AML-193 (cell line): ENCODE results near the gene CWC27.
"Not testable (repeated sequence)": the region's sequence is repeated elsewhere in the genome, so short reads cannot be mapped to it uniquely, and the experiment has no call there.

Experiments
- DNase-seq, 2 experiments: peaks; one replicate each; lab custom pipeline; 2025; lab: John Stamatoyannopoulos, UW

Gene CWC27

DNA sequence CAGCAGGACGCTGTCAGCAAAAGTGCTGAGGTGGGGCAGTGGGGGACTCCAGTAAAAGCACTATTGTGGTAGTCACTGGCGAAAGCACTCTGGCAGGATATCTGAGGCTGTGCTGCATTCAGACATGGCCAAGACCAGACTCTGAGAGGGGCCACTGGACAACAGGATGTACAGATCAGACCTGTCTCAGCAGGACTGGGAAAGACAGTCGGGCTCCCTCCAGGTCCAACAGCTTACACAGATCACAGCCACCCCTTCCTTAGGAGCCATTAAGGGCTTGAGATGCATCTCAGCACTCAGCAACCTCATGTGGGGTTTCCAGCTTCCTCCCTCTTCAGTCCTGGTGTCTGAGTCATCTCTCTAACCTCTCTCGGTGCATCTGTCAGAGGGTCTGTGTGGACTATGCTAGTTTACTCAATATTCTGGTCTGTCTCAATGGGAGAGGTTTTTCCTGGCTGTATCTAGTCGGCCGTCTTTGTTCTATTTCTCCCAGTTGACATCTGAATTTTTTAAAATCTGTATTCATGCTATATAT lies 154.5 kb downstream of the CWC27 start:
- DNase-seq = no peak

DNA sequence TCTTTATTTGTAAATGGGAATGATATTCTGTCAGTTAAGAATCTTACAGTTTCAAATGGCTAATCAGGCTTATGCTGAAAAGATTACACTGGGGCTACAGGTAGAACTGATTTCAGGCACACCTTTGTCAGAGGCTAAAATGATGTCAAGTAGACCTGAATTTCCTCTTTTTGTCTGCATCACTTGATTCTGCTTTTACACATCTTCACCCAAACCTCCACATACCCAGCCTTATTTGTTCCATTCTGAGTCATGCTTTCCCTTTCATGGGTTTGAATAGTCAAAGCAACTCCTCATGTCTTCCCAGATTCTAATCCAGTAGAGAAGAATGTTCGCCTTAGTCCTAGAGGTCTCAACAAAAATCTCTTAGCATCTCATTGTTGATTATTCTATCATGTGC lies 156.4 kb downstream of the CWC27 start:
- no peak for DNase-seq

DNA sequence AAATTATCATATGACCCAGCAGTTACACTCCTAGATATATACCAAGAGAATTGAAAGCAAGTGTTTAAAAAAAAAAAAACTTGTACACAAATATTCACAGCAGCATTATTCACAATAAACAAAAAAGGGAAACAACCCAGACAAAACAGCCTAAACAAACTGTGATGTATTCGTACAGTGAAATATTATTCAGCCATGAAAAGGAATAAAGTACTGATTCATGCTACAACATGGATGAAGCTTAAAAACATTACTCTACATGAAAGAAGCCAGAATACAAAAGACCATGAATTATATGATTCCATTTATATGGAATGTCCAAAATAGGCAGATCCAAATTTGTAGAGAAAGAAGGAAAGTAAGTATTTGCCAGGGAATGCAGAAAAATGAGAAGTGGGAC lies 161.1 kb downstream of the CWC27 start:
- DNase-seq = no peak

DNA sequence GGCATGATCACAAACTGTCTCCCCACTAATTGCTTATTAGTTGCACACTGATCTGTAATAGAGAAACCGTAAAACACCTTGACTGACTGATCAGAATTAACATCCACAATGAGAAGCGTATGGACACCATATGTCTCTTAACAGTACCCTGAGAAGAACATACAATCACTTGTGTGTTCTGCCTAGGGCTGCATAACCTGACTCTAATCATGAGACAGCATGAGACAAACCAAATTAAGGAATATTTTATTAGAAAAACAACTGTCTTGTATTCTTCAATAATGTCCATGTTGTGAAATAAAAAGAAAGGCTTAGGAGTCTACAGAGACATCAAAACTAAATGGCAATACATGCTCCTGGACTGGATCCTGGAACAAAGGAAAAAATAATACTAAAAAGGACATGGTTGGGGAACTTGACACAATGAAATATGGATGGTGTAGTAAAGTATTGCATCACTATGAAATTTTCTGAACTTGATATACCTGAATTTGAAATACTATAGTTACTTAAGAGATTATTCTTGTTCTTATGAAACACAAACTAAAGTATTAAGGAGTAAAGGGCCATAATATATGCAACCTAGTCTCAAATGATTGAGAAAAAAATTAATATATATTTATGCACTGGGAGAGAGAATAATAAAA lies 162.1 kb downstream of the CWC27 start:
- no peak for DNase-seq

DNA sequence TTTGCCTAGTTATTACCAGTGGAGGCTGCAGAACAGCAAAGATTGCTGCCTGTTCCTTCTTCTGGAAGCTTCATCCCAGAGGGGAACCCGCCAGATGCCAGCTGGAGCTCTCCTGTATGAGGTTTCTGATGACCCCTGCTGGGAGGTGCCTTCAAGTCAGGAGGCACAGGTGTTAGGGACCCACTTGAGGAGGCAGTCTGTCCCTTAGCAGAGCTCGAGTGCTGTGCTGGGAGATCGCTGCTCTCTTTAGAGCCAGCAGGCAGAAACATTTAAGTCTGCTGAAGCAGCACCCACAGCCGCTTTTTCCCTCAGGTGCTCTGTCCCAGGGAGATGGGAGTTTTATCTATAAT lies 170.7 kb downstream of the CWC27 start:
- DNase-seq = not testable (repeated sequence)

DNA sequence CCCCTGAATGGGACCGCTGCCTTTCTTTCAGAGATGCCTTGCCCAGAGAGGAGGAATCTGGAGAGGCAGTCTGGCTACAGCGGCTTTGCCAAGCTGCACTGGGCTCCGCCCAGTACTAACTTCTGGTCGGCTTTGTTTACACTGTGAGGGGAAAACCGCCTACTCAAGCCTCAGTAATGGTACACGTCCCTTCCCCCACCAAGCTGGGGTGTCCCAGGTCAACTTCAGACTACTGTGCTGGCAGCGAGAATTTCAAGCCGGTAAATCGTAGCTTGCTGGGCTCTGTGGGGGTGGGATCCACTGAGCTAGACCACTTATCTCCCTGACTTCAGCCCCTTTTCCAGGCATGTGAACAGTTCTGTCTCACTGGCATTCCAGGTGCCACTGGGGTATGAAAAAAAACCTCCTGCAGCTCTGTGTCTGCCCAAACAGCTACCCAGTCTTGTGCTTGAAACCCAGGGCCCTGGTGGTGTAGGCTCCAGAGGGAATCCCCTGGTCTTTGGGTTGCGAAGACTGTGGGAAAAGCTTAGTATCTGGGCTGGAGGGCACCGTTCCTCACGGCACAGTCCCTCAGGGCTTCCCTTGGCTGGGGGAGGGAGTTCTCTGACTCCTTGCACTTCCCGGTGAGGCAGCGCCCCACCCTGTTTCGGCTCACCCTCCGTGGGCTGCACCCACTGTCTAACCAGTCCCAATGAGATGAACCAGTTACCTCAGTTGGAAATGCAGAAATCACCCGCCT lies 171.2 kb downstream of the CWC27 start:
- no peak for DNase-seq

DNA sequence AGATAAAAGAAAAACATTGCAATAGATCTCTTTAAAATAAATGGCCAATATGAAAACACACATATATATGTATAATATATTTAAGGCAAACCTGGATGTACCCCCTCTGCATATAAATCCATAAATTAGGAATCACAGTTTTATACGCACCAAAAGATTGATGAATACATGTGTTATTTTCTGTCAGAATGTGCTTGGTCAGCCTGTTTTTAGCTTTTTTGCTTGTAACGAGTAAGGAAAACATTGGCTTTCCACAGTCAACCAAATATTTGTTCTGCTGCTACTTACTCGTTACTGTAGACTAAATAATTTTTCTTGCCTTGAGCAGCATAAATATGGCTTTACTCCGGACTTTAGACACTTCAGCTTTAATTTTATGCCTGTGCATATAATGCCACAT lies 173.7 kb downstream of the CWC27 start:
- no peak for DNase-seq

DNA sequence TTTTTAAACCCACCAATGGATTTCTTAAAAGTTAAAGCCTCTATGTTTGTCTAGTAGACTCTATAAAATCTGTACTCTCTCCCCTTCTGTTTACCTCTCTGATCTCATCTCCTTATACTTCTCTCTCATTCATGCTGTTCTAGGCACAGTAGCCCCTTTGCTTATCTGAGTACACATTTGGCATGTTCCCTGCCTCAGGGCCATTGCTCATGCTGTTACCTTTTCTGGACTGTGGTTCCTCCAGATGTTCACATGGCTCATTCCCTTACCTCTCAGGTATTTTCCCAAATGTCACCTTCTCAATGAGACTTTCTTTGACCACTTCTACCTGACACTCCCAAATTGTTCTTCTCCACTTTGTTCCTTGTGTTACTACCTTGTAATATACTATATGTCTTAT lies 176.1 kb downstream of the CWC27 start:
- DNase-seq = no peak

DNA sequence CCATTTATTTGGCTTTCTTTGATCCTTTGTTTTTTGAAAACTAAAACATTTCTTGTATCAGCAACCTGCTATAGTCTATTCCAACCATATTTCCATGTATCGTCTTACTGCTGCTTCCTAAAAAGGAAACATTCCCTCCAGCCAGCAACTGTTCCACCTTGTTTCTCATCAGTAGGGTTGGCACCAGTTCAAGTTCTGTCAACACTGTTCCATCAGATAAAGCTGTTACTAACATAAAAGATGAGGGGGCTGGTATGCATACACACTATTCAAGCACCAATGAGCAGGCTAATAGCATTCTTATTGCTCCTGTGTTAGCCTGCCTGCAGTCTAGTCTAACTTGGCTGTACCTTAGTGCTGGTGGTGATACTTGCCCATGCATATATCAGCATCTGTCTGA lies 178.3 kb downstream of the CWC27 start:
- DNase-seq = no peak

DNA sequence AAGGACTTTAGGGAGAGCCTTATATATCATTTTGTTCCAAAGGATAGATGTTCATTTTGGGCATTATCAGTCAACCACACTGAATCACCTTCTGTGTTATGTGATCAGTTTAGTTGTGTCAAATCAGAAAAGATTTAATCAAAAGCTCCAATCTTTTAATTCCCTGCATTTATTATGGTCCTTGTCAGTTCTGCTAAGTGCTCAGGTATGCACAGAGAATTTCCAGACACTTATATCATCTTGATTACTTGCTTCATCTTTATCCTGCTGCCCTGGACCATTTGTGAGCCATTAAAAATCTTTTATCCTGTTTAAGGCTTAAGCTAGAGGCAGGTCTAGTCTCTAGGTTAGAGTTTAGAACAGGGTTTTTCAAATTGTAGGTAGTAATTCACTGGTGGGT lies 179.1 kb downstream of the CWC27 start:
- no peak for DNase-seq

DNA sequence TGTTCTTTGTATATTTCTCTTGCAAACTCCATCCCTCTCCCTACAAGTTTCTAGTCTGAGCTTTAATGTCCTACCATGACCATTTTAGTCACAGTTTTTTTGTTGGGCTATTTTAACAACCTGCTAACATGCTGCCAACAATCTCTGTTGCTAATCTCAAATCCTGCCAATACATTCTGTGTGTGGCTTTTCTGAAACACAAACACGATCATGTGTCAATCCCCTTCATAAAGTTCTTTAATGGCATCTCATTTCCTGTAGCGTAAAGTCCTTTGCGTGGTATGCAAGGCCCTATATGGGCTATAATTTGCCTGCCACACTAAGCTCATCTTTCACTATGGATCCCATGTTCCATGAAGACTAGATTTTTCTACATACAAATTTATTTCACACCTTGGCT lies 180.6 kb downstream of the CWC27 start:
- no peak for DNase-seq

DNA sequence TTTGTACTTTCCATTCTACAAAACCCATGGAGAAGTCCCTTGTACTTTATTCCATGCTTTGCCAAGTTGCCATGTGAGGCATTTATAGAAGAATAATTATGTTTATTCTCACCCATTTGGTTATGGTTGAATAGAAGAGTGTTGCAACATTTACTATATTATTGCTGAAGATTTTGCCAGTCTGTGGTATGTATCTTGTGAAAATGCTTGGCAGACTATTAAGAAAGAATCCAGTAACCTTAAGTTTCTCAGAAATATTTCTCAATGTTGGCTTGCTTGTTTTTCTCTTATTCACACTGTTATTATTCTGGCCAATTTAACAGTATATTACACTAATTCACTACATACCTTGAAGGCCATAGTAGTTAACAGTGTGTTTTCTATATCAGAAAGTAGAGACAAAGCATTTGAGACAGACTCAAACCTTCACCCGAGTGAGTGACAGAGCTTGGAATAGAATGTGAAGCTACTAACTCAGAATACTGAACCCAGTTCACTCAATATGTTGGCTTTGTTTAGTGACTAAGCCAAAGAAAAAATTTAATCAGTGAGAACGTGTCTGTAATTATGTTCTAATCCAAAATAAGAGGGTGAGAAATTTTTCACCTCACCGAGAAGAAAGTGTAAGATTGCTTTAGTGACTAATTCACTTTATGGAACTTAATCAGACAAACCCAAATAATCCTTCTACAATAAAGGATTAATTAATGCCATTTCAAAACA lies 184.4 kb downstream of the CWC27 start:
- DNase-seq = peak; percentile 81 to 83

DNA sequence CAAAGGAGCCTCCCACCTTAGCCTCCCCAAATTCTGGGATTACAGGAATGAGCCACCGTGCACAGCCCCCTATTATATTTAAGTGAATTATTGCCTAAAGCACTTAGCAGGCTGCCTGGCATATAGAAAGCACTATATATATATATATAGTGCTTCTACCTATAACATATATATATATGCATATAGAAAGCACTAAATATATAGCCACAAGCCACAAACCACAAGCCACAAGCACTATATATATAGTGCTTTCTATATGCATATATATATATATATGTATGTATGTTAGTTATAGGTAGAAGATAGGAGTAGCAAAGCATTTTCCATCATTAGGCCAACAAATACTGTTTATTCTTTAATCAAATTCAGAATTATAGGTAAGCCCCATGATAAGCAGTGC lies 185.8 kb downstream of the CWC27 start:
- no peak for DNase-seq

DNA sequence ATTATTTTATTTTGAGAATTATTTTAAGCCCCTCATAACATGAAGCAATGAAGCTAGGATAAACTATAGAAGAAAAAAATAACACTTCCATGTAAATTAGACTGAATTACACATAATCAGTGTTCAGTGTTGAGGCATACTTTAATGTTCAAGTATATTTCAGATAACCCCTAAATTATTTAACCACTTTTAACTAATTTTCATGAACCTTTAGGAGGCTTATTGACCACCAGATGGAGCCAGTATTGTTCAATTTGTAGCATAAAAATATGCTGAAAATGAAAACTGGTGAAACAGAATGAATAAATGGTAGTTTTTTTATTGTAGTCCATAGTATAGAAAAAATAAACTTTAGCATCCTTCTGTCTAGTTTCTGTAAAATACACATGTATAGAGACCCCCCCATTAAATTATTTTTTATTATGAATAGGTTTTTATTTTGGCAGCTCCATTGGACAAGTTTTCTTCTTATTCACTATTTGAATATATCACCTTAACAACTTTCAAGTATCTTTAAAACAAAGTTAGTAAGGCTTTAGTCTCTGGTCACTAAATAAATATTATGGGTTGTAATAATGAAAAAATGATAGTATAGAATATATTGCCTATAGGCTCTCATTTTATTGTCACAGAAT lies 190.1 kb downstream of the CWC27 start:
- peak; percentile 42 to 52 for DNase-seq

DNA sequence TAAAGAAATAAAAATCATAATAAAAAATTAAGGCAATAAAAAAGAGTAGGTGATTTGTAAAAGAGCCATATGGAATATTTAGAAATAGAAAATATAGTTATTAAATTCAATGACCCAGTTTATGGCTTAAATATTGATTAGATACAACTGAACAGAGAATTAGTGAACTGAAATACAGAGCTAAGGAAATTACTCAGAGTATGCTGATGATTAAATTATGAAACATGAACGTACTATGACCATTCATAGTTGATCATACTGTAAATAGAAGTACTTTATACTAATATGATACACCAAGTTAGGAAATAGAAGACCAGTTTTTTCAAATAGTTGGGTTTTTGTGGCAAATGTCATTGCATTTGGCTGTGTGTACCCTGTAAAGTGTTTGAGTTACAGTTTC lies 194.5 kb downstream of the CWC27 start:
- no peak for DNase-seq

DNA sequence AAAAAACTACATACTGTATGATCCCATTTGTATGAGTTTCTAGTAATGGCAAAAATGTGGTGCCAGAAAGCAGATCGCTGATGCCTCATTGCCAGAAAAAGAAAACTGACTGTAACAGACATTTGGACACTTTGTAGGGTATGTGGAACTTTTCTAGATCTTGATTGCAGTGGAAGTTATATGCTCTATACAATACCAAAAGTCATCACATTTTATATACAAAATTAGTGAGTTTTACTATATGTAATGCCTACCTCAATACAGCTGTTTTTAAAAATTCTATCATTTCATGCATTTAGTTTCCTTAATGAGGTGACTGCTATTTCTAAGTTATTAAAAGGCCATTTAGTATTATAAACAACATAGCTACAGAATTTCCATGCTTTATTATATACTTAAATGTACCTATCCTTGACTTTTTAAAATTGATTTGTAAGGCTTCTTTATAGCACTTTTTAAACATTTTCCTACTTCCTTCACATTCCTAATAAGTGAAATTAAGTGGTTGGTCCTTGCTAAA lies 199.9 kb downstream of the CWC27 start:
- no peak for DNase-seq

DNA sequence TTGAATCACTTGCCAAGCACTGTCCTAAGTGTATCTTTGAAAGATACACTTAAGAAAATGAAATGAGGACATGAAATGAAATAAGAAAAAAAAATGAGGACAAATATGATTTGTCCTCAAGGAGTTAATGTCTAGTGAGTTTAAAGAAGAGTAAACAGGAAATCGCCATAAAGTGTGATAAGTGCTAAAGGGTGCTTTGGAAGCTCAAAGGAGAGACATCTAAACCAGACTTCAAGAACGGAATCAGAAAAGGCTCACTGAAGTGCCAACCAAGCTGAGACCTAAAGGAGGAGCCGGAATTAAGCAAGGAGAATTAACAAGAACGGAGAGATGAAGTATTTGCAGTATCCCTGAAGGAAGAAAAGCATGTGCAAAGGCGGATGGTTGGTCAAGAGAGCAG lies 200.8 kb downstream of the CWC27 start:
- DNase-seq = no peak

DNA sequence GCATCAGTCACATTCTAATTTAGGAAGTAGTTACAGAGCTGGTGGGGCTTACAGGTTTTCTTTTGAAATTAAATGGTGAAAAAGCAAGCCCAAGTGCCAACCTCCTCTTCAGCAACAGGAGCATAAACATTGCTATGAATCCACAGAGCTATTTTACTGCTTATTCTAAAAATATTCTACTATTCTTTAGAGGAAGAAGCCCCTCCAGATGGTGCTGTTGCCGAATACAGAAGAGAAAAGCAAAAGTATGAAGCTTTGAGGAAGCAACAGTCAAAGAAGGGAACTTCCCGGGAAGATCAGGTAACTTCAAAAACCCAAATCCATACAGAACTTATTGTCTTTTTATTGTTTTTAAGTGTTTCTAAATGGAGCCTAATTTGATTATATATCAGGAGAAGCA lies 202.8 kb downstream of the CWC27 start:
- no peak for DNase-seq

DNA sequence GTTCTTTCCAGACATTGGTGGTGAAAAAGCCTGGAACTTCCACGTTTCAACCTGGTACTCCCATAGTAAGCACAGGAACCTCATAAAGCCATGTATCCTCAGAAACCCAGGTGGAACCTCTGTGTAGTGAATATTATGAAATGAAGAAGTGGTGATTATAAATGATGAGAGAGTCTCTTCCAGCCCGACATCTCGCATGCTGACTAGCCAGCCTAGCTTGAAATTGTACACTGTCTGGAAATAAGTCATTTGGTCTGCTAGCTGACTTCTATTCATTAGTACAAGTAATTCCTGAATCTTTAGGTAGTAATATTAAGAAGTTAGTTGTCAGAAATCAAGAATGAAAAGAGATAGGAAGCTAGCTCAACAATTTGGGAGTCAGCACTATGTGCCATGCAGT lies 203.3 kb downstream of the CWC27 start:
- DNase-seq = no peak

DNA sequence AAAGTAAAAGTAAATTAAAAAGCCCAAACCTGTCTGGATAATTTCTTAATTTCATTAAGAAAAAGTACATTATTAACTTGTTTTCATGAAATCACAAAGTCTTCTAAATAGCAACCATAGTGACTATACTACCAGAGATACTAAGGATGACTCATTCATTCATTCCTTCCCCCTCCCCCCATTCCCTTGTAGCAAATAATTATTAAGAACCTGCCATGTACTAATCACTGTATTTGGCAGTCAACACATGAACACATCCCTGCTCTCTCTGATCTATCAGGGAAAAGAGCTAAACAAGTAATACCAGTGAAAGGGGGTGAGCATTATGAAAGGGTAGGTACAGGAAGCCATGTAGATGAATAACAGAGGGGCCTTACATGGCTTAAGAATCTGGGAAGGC lies 203.9 kb downstream of the CWC27 start:
- DNase-seq = no peak

DNA sequence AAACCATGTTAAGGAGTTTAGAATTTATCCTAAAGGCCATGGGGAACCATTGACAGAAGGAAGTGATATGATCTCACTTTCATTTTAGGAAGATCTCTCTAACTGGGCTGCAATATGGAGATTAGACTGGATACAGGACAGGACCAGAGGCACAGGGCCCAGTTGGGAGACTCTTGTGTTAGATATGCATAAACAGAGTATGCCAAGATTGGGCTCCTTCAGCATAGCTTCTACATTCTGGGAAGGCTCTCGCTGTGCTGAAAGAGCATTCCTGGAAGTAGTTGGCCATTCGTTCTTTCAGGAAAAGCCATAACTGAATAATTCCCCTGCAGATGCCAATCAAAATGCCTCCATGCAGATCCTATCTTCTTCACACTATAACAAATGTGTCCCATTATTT lies 204.5 kb downstream of the CWC27 start:
- DNase-seq = no peak

DNA sequence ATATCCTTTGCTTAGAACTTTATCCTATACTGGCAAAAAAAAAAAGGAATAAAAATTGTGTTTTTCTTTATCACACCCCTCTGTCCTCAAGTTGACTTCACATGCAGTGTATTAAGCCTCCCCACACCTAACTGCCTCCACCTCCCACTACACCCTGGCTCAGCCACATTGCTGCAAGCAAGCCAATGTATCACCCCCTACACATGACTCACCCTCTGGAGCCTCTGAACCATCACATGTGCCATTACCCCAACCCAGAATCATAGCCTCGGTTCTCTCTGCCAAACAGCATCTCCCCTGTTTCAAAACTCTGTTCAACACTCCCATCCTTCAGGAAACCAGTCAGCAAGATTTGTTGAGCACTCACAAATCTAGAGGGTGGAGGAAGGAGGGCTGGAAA lies 209.0 kb downstream of the CWC27 start:
- DNase-seq = no peak
